NCI-H1417 treated with DMSO at 0.1 percent for 48 hours (cell line): ENCODE results near the gene ZBTB7C.

Experiments used
- DNase-seq: peaks from one replicate; lab custom pipeline; 2025; lab: John Stamatoyannopoulos, UW

ZBTB7C gene

GRCh38 chr18:48352051-48352755 lies 57.0 kb downstream of the ZBTB7C start:
- no peak for DNase-seq

GRCh38 chr18:48351216-48352050 lies 57.8 kb downstream of the ZBTB7C start:
- DNase-seq, result no peak

DNA sequence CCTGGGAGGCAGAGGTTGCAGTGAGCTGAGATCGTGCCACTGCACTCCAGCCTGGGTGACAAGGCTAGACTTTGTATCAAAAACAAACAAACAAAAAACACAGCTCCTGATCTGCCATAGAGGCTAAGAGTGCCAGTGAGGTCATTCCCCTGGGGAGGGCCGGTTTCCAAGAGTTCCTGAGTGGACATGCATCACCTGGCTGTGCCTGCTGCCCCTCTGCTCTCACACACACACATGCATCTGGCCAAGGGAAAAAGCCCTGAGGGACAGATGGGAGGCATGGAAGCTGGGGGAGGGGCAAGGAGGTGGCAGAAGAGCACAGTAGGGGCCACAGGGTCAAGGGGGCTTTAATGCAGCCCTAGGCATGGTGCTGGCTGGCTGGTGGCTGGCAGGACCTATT lies 60.4 kb downstream of the ZBTB7C start:
- DNase-seq, result no peak

- no peak for DNase-seq
These were observed 61.3 kb downstream of the ZBTB7C start for GRCh38 chr18:48347756-48348326.

DNA sequence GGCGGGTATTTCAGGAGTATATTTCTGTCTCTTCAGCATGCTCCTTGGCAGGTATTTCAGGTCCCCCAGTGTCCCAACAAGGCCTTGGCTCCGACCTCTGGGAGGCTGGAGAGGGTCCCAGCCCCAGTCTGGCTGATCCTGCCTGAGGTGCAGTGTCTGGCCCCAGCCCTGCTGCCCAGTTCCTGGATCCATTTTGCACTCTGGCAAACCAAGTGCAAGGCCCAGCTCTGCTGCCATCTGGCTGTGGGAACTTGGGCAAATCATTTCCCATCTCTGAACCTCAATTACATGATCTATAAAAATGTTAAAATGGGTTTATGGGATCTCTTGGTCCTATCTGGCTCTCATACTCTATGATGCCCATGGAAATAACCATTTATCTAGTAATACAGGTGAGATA lies 63.6 kb downstream of the ZBTB7C start:
- DNase-seq, result no peak

GRCh38 chr18:48342581-48342980 lies 66.6 kb downstream of the ZBTB7C start:
- DNase-seq, result peak; percentile 35

DNA sequence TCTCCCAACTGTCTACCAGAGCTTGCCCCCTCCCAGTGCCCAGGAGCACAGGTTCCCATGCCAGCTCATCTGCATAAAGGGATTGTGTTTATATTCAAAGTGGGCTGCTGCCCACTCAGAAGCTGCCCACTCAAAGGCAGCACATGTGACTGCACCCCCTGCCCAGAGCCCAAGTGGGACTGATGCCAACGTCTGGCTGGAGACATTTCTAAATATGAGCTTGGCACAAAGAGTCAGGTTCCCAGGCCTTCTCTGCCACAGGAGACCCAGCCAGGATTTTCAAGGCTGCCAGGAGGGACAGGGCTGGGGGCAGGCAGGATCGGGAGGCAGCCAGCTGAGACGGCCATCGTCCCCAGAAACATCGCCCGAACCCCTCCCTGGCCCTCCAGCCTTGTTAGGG lies 67.1 kb downstream of the ZBTB7C start:
- no peak for DNase-seq

GRCh38 chr18:48340560-48340959 lies 68.6 kb downstream of the ZBTB7C start:
- DNase-seq, result peak; percentile 57

DNA sequence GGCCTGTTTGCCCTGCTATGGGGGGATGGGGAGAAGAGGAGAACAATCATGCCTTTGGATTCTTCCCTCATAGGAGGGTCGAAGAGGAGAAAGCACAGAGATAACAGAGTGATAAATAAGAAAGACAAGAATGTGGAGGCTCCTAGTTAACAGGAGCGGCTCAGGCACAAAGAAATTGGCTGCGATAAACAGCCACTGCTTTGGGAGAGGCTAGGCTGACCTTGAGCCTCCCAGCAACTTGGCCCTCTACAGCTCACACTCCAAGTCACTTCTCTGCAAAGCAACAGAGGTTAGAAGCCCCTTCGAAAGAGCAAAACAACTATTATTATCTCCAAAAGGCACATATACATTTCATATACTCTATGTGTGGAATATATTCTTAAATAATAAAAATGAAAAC lies 69.5 kb downstream of the ZBTB7C start:
- DNase-seq, result no peak

- DNase-seq, result no peak
These were observed 70.3 kb downstream of the ZBTB7C start for GRCh38 chr18:48338915-48339314.

- no peak for DNase-seq
These were observed 72.1 kb downstream of the ZBTB7C start for GRCh38 chr18:48337053-48337452.

GRCh38 chr18:48336332-48336731 lies 72.9 kb downstream of the ZBTB7C start:
- no peak for DNase-seq

DNA sequence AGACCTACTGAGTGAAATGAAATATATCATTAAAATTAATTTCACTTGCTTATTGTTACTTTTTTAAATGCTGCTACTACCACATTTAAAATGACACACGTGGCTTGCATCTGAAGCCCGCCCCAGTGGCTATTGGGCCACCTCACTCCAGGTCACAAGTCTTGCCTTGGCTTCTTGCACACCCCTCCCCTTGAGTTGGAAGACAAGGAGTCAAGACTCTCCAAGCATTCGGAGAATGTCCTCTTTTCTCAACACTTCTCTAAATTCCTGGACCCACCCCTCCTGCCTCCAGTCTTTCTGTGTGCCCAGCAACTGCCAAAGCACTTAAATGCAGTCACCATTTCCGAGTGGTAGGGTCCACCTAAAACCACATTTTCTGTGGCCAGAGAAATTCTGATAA lies 73.4 kb downstream of the ZBTB7C start:
- DNase-seq, result no peak

GRCh38 chr18:48334845-48335244 lies 74.3 kb downstream of the ZBTB7C start:
- DNase-seq, result no peak

DNA sequence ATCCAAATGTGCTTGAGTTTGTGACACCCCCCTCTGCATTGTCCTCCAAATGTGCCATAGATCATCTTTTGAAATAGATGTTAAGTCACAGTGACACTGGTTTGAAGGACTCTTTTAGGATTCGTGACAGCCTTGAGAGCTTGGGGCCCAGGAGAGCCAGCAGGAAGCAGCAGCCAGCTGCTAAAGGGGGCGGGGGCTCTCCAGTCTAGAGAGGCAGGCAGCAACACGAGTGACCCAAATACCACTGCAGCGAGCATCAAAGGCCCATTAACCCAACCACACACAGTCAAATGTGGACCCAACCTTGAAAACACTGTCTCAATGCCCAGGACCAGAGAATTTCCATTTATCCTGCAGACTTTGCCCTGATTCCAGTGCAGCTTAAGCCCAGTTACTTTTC lies 75.6 kb downstream of the ZBTB7C start:
- DNase-seq, result no peak

DNA sequence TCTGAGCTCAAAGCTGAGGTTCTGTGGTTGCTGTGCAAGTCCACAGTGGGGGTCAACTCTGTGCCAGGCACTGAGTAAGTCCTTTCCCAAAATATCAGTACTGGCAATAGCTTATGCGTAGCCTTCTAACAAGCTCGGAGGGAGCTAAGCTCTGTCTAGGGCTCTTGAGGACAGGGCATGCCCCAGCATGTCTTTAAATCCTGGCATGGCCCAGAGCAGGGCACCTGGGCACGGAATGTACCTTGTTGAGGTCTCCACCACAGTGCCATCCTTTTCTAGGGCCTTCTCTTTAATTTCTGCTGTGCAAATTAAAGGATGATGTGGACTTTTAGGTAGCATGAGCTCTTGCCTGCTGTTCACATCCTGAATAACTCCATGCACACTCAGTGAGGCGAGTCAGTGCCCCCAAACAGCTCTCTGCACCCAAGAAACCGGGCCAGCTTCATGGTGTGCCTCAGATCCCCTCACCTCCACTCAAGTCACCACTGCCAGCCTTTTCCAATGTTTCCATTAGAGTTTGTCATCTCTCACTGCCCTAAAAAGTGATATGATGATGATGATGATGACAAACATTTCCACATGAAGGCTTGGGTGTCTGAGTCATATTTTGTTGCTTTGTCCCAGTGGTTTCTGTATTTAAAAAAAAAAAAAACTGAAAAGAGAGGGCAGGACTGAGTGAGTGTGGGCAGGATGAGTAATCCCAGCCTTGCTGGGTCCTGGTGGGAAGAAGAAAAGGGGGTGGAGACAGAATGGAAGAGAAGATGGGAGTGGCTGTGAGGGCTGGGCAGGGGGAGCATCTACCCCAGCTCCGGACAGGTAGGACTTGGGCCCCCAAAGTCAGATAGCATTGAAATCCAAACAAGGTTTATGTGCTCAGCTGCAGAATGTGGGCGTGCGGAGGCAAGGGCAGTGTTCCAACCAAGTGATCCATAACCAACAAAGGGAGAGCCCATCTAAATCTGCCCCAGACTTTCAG lies 78.9 kb downstream of the ZBTB7C start:
- no peak for DNase-seq

- no peak for DNase-seq
These were observed 80.5 kb downstream of the ZBTB7C start for GRCh38 chr18:48328473-48329210.

GRCh38 chr18:48326901-48327675 lies 82.1 kb downstream of the ZBTB7C start:
- DNase-seq, result no peak

DNA sequence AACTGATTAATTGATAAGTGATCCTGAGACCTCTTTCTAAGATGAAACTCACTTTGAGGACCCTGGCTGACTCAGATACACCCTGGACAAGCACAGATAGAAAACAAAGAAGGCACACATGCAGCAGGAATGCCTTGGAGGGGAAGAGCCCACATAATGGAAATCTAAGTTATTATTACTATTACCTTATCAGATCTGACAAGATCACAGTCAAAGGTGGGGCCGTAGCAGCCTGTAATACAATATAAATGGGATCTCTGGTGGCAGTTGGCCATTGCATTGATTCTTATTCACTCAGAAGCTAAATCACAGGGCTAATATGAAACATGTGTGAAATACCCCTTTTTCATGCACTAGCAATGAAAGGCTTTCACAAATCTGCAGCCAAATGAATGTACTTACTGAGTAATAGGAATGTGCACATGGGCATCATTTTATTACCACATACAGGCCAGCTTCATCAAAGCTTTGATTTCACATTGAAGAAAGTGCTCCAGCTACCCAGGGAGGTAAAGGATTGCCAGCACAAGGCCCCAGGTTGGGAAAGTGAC lies 84.0 kb downstream of the ZBTB7C start:
- no peak for DNase-seq

DNA sequence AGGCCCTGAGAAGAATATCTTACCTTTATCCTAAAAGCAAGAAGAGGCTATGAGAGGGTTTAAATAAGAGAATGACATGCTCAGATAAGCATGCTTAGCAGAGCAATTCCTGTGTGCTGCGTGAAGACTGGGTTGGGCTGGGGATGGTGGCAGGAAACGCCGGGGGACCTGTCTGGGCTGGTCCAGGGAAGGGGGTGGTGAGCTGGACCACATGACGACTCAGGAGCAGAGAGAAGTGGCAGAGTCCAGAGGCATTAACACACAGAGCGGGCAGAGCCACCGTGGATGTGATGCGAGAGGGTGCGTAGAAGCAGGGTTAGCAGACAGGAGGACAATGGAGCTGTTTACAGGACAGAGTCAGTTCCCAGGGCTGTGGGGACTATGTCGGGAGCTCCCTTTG lies 84.5 kb downstream of the ZBTB7C start:
- no peak for DNase-seq
